CD14-positive monocyte (primary cell): ENCODE data around the gene CCDC9B. TPM values are rescaled to one million over a fixed set of nuclear protein-coding genes. Genes with fewer than 3 reads are reported as not detected.
A peak's percentile ranks its signal among the peaks of the same experiment; 100 is the strongest.

Source experiments
- DNase-seq, 3 donors: peaks; one replicate each; pipeline ENCODE4 v3.0.0-alpha.2; 2011 to 2022
- H2AFZ ChIP-seq: 2 replicates; pipeline ENCODE4 v1.6.0; 2012; ENCODE audit warnings: mild to moderate bottlenecking, low read depth, low read length, inconsistent platforms; ENCODE audit not compliant: insufficient read depth, poor library complexity, severe bottlenecking
- H3K27ac ChIP-seq, 2 donors: 1 replicate in 1 of 2; 2 replicates in 1 of 2; pipeline ENCODE4 v1.5.1; 2012 to 2013; ENCODE audit warnings: low read length in 2 of 2, control low read depth in 1 of 2, inconsistent platforms in 1 of 2, low read depth in 1 of 2, mild to moderate bottlenecking in 1 of 2
- H3K27me3 ChIP-seq, 2 donors: one replicate each; pipeline versions ENCODE4 v1.6.0 to v1.6.1; 2011 to 2013; ENCODE audit warnings: low read length in 2 of 2; ENCODE audit not compliant: control insufficient read depth in 2 of 2, insufficient read depth in 2 of 2
- H3K36me3 ChIP-seq, 2 donors: replicated peaks in 1 of 2; 1 replicate in 1 of 2; 2 replicates in 1 of 2; pipeline versions ENCODE4 v1.5.1 to v1.6.1; 2012 to 2013; ENCODE audit warnings: low read length in 2 of 2, control low read depth in 1 of 2, inconsistent platforms in 1 of 2, mild to moderate bottlenecking in 1 of 2; ENCODE audit not compliant: insufficient read depth in 2 of 2, control insufficient read depth in 1 of 2
- H3K4me1 ChIP-seq, 2 donors: 1 replicate in 1 of 2; 2 replicates in 1 of 2; pipeline versions ENCODE4 v1.5.1 to v1.6.1; 2012 to 2013; ENCODE audit warnings: low read length in 2 of 2, control low read depth in 1 of 2, inconsistent platforms in 1 of 2, mild to moderate bottlenecking in 1 of 2, moderate library complexity in 1 of 2; ENCODE audit not compliant: insufficient read depth in 2 of 2, control insufficient read depth in 1 of 2
- H3K4me2 ChIP-seq: replicated peaks from 2 replicates; pipeline ENCODE3; 2012; ENCODE audit warnings: low read length, moderate library complexity, mild to moderate bottlenecking; ENCODE audit not compliant: poor library complexity, severe bottlenecking; ENCODE audit errors: extremely low read depth
- H3K4me3 ChIP-seq, 3 experiments: fragments of 200-600 bp in 1 of 3; sonication (generic) in 1 of 3; replicated peaks in 1 of 3; 1 replicate in 2 of 3; 2 replicates in 1 of 3; pipeline ENCODE4 v1.5.1; 2011 to 2013; ENCODE audit warnings: low read length in 3 of 3, mild to moderate bottlenecking in 3 of 3, control low read depth in 2 of 3, low read depth in 2 of 3, inconsistent platforms in 1 of 3, moderate library complexity in 1 of 3
- H3K79me2 ChIP-seq: 2 replicates; pipeline ENCODE4 v1.6.0; 2012; ENCODE audit warnings: mild to moderate bottlenecking, control low read depth, inconsistent platforms, low read length, moderate library complexity; ENCODE audit not compliant: insufficient read depth
- H3K9ac ChIP-seq: 2 replicates; pipeline ENCODE4 v1.6.0; 2017; ENCODE audit warnings: low read length, mild to moderate bottlenecking; ENCODE audit not compliant: insufficient read depth, poor library complexity, severe bottlenecking
- H3K9me3 ChIP-seq, 2 donors: replicated peaks in 1 of 2; 1 replicate in 1 of 2; 2 replicates in 1 of 2; pipeline versions ENCODE4 v1.5.1 to v1.6.1; 2012 to 2013; ENCODE audit warnings: low read length in 2 of 2, control low read depth in 1 of 2; ENCODE audit not compliant: control insufficient read depth in 1 of 2, insufficient read depth in 1 of 2
- H4K20me1 ChIP-seq: 2 replicates; pipeline ENCODE4 v1.6.0; 2012; ENCODE audit warnings: mild to moderate bottlenecking, low read length, control low read depth, moderate library complexity; ENCODE audit not compliant: insufficient read depth
- H3K27ac Mint-ChIP-seq, 7 donors: one replicate each; pipeline ENCODE4 v1.8.0; 2020; ENCODE audit warnings: mild to moderate bottlenecking in 7 of 7, mixed read lengths in 7 of 7, moderate library complexity in 6 of 7, inconsistent platforms in 2 of 7
- H3K27me3 Mint-ChIP-seq, 3 donors: one replicate each; pipeline ENCODE4 v1.8.0; 2021 to 2022; ENCODE audit warnings: low read depth in 3 of 3, mild to moderate bottlenecking in 3 of 3, mixed read lengths in 3 of 3, moderate library complexity in 3 of 3, inconsistent platforms in 1 of 3
- H3K36me3 Mint-ChIP-seq, 2 donors: one replicate each; pipeline ENCODE4 v1.8.0; 2020; ENCODE audit warnings: mixed read lengths in 2 of 2, inconsistent platforms in 1 of 2, mild to moderate bottlenecking in 1 of 2
- H3K4me1 Mint-ChIP-seq: one replicate; pipeline ENCODE4 v1.8.0; 2020; ENCODE audit warnings: mild to moderate bottlenecking, mixed read lengths
- H3K4me3 Mint-ChIP-seq, 2 donors: one replicate each; pipeline ENCODE4 v1.8.0; 2020; ENCODE audit warnings: mild to moderate bottlenecking in 2 of 2, mixed read lengths in 2 of 2, moderate library complexity in 1 of 2
- H3K9me3 Mint-ChIP-seq, 7 donors: one replicate each; pipeline ENCODE4 v1.8.0; 2020 to 2022; ENCODE audit warnings: mixed read lengths in 7 of 7, mild to moderate bottlenecking in 6 of 7, moderate library complexity in 6 of 7, inconsistent platforms in 2 of 7
- WGBS: methylation state at CpG from one replicate; pipeline ENCODE4 v1.1.5; 2013; ENCODE audit warnings: missing lambda C conversion rate; ENCODE audit not compliant: insufficient coverage; 5-methylcytosine and 5-hydroxymethylcytosine counted together
- intact Hi-C, 2 donors: fragments of 100-400 bp; cut with micrococcal nuclease; formaldehyde crosslinking; loops; one replicate each; pipeline versions ENCODE4 v1.15.0 to v1.15.1; 2023
- polyA plus RNA-seq, 3 donors: library from polyadenylated mRNA; depleted of rRNA in 1 of 3; unstranded in 2 of 3; stranded (reverse) in 1 of 3; fragments of 300-500 nt in 2 of 3; fragments of >200 nt in 1 of 3; fragmentation: Illumina TruSeq in 2 of 3; gene quantifications; 1 replicate in 2 of 3; 2 replicates in 1 of 3; pipeline ENCODE4 v1.2.3, GENCODE V29; 2012 to 2021
- TF ChIP-seq, protein P1 (sequence below): fragments of 200-600 bp; IDR thresholded peaks from one replicate; pipeline ENCODE4 v1.8.0; 2022; ENCODE audit warnings: antibody characterized with exemption, mild to moderate bottlenecking

CCDC9B gene
- polyA plus RNA-seq, 3 donors: 0.13 to 2.2 (median 0.39) TPM

DNA sequence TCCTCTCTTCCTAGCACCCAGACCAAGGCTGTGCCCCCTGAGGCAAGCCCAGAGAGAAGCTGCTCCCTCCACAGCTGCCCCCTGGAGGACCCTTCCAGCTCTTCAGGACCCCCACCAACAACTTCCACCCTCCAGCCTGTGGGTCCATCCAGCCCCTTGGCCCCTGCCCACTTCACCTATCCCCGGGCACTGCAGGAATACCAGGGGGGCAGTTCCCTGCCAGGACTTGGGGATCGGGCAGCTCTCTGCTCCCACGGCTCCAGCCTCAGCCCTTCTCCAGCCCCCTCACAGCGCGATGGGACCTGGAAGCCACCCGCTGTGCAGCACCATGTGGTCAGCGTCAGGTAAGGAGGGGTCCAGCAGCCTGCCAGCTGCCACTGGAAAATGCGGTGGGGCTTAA lies 22.9 kb upstream of the CCDC9B start:
- Mint-ChIP-seq H3K4me3 (no peak overlapping the region), H3K27me3 (peaks cover 6 to 8% (median 7%) of the 10 kb centered on the region in 3 donors), H3K4me1 (peaks cover 22% of the 10 kb centered on the region), H3K27ac (no peak overlapping the region), H3K36me3 (peaks cover 24 to 29% of the 10 kb centered on the region in 2 donors), H3K9me3 (no peaks in the 10 kb centered on the region)
- Histone ChIP-seq H2AFZ (no peak overlapping the region), H3K9ac (no peak overlapping the region), H3K9me3 (no peaks in the 10 kb centered on the region), H3K4me3 (no peak overlapping the region), H3K4me2 (no peak overlapping the region), H4K20me1 (peaks cover 11% of the 10 kb centered on the region), H3K4me1 (peaks cover 20 to 29% of the 10 kb centered on the region in 2 donors), H3K36me3 (peaks cover 0 to 3% of the 10 kb centered on the region in 2 donors), H3K79me2 (no peaks in the 10 kb centered on the region), H3K27me3 (peaks cover 0 to 8% of the 10 kb centered on the region in 2 donors), H3K27ac (no peak overlapping the region)
- 84% methylated on average over 7 of the region's 8 CpGs for WGBS
- TF ChIP-seq, protein P1, sequence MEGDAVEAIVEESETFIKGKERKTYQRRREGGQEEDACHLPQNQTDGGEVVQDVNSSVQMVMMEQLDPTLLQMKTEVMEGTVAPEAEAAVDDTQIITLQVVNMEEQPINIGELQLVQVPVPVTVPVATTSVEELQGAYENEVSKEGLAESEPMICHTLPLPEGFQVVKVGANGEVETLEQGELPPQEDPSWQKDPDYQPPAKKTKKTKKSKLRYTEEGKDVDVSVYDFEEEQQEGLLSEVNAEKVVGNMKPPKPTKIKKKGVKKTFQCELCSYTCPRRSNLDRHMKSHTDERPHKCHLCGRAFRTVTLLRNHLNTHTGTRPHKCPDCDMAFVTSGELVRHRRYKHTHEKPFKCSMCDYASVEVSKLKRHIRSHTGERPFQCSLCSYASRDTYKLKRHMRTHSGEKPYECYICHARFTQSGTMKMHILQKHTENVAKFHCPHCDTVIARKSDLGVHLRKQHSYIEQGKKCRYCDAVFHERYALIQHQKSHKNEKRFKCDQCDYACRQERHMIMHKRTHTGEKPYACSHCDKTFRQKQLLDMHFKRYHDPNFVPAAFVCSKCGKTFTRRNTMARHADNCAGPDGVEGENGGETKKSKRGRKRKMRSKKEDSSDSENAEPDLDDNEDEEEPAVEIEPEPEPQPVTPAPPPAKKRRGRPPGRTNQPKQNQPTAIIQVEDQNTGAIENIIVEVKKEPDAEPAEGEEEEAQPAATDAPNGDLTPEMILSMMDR: no peak
- intact Hi-C loops: no loop called here
- no peak for DNase-seq

- H3K4me2 ChIP-seq: no peak overlapping the region
- peaks cover 23 to 29% of the 10 kb centered on the region in 2 donors for H3K36me3 Mint-ChIP-seq
- no peak for DNase-seq
- peaks cover 8 to 15% (median 9%) of the 10 kb centered on the region in 3 donors for H3K27me3 Mint-ChIP-seq
- H3K4me3 Mint-ChIP-seq: no peak overlapping the region
- H3K27ac ChIP-seq: no peak overlapping the region
- H3K9me3 Mint-ChIP-seq: no peaks in the 10 kb centered on the region
- peaks cover 14% of the 10 kb centered on the region for H4K20me1 ChIP-seq
- WGBS: 76% methylated on average over 2 of the region's 2 CpGs
- TF ChIP-seq, protein P1: no peak
- peaks cover 19% of the 10 kb centered on the region for H3K4me1 Mint-ChIP-seq
- no peaks in the 10 kb centered on the region for H3K9me3 ChIP-seq
- H3K9ac ChIP-seq: no peak overlapping the region
- no peak overlapping the region for H3K4me3 ChIP-seq
- H3K27me3 ChIP-seq: peaks cover 0 to 10% of the 10 kb centered on the region in 2 donors
- H3K4me1 ChIP-seq: peaks cover 14 to 22% of the 10 kb centered on the region in 2 donors
- H3K79me2 ChIP-seq: no peaks in the 10 kb centered on the region
- peak overlapping the region in 1 of 7 donors; percentile 54 for H3K27ac Mint-ChIP-seq
- H3K36me3 ChIP-seq: peaks cover 0 to 3% of the 10 kb centered on the region in 2 donors
- intact Hi-C loops: no loop called here
- H2AFZ ChIP-seq: no peak overlapping the region
Observed at GRCh38 chr15:40361640-40362039, 20.9 kb upstream of the CCDC9B start.
